Fibroblast of upper back skin (primary cell): ENCODE results near the gene NUDT14.

Experiments used
- DNase-seq: peaks from one replicate; pipeline ENCODE4 v3.0.0-alpha.2; 2013

Gene NUDT14

GRCh38 chr14:105180592-105181548 is at the start of gene NUDT14:
Gene NUDT14 (minus strand): TSS chr14:105181312. CDS start chr14:105181209, 103 bp downstream.
- peak; percentile 19 for DNase-seq

GRCh38 chr14:105229099-105229655 is 48.1 kb upstream of the NUDT14 start:
- DNase-seq, result no peak

- no peak for DNase-seq
Measured at GRCh38 chr14:105228562-105228961, 47.5 kb upstream of the NUDT14 start.

- DNase-seq, result no peak
Measured at GRCh38 chr14:105227346-105227745, 46.2 kb upstream of the NUDT14 start.

- no peak for DNase-seq
Measured at GRCh38 chr14:105226198-105226597, 45.1 kb upstream of the NUDT14 start.

- no peak for DNase-seq
Measured at GRCh38 chr14:105224845-105225570, 43.9 kb upstream of the NUDT14 start.

- no peak for DNase-seq
Measured at GRCh38 chr14:105223770-105224544, 42.8 kb upstream of the NUDT14 start.

- no peak for DNase-seq
Measured at GRCh38 chr14:105223260-105223659, 42.1 kb upstream of the NUDT14 start.

- no peak for DNase-seq
Measured at GRCh38 chr14:105221598-105222178, 40.6 kb upstream of the NUDT14 start.

- no peak for DNase-seq
Measured at GRCh38 chr14:105220699-105221597, 39.8 kb upstream of the NUDT14 start.

GRCh38 chr14:105219753-105220152 is 38.6 kb upstream of the NUDT14 start:
- DNase-seq, result no peak

- DNase-seq, result no peak
Measured at GRCh38 chr14:105219043-105219612, 38.0 kb upstream of the NUDT14 start.

GRCh38 chr14:105218611-105219010 is 37.5 kb upstream of the NUDT14 start:
- no peak for DNase-seq

- DNase-seq, result no peak
Measured at GRCh38 chr14:105217774-105218173, 36.7 kb upstream of the NUDT14 start.

- DNase-seq, result no peak
Measured at GRCh38 chr14:105216490-105217247, 35.6 kb upstream of the NUDT14 start.

- DNase-seq, result no peak
Measured at GRCh38 chr14:105215602-105216001, 34.5 kb upstream of the NUDT14 start.

- no peak for DNase-seq
Measured at GRCh38 chr14:105214324-105214915, 33.3 kb upstream of the NUDT14 start.

- no peak for DNase-seq
Measured at GRCh38 chr14:105213361-105213760, 32.2 kb upstream of the NUDT14 start.

- no peak for DNase-seq
Measured at GRCh38 chr14:105212541-105213300, 31.6 kb upstream of the NUDT14 start.
